SIG-M5 (cell line): Measurements from ENCODE around the gene KLK15.

ENCODE experiments used
- DNase-seq: peaks from one replicate; lab custom pipeline; 2025; lab: John Stamatoyannopoulos, UW

KLK15 gene

DNA sequence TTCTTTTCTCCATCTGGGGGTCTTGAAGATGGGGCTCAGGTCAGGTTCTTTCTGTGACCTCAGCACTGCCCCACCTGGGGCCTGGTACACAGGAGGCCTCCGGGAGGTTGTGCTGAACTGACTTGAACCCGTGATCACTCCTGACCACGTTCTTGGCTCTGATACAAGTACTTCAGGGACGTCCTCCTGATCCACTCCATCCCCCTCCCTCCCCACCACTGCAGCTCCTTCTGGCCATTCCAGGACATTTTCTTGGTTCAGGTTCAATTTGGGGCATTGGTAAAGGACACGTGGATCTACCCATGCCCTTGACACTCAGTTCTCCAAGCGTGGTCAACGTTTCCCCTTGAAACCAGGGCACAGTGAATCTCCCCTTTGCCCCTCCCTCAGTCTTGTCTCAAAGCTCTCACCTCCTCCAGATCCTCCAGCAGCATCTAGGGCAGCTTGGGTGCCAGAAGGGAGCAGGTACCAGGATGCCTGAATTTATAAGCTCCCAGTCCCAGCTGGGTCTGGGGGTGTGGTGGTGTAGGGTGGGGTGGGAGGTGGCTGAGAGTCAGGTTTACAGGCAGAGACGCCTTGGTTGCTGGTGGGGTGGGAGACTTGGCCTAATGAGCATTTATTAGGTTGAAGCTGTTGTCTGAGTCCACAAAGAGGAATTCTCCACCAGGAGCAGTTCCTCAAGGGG, at the start of gene KLK15:
KLK15 (minus strand) TSS at position 458 of the 685 bp plus-strand sequence. CDS start 2,082 bp downstream, outside the sequence.
- DNase-seq: no peak

GRCh38 chr19:50882188-50882587, 48.8 kb upstream of the KLK15 start:
- no peak for DNase-seq

DNA sequence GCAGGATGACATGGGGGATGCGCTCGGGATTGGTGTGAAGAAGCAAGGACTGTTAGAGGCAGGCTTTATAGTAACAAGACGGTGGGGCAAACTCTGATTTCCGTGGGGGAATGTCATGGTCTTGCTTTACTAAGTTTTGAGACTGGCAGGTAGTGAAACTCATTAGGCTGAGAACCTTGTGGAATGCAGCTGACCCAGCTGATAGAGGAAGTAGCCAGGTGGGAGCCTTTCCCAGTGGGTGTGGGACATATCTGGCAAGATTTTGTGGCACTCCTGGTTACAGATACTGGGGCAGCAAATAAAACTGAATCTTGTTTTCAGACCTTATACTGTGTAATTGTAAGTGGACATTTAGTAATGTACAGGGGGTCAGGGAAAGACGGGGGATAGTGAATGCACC, 46.9 kb upstream of the KLK15 start:
- DNase-seq: no peak

- DNase-seq: no peak
Measured at GRCh38 chr19:50878851-50879250, 45.5 kb upstream of the KLK15 start.

DNA sequence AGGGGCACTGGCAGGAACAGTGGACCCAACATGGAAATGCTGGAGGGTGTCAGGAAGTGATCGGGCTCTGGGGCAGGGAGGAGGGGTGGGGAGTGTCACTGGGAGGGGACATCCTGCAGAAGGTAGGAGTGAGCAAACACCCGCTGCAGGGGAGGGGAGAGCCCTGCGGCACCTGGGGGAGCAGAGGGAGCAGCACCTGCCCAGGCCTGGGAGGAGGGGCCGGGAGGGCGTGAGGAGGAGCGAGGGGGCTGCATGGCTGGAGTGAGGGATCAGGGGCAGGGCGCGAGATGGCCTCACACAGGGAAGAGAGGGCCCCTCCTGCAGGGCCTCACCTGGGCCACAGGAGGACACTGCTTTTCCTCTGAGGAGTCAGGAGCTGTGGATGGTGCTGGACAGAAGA, 44.0 kb upstream of the KLK15 start:
- no peak for DNase-seq

DNA sequence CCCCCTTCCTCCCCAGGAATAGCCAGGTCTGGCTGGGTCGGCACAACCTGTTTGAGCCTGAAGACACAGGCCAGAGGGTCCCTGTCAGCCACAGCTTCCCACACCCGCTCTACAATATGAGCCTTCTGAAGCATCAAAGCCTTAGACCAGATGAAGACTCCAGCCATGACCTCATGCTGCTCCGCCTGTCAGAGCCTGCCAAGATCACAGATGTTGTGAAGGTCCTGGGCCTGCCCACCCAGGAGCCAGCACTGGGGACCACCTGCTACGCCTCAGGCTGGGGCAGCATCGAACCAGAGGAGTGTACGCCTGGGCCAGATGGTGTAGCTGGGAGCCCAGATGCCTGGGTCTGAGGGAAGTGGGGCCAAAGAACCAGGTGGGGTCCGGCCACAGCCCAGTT, 43.1 kb upstream of the KLK15 start:
- no peak for DNase-seq

- no peak for DNase-seq
Measured at GRCh38 chr19:50875795-50876422, 42.5 kb upstream of the KLK15 start.

DNA sequence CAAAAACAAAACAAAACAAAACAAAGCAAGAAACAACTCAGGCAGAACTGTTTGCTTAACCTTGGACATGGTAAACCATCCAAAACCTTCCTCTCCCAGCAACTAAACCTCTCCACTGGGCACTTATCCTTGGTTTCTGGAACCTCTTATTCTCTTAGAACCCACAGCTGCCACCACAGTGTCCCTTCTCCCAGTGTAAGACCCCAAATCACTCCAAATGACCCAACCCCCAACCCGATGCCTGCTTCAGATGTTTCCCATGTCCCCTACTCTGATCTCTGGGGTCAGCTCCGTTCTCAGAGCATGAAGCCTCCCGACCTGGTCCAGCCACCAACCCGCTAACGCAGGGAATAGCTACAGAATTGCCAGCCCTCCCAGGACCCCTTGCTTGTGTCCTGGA, 40.8 kb upstream of the KLK15 start:
- no peak for DNase-seq

DNA sequence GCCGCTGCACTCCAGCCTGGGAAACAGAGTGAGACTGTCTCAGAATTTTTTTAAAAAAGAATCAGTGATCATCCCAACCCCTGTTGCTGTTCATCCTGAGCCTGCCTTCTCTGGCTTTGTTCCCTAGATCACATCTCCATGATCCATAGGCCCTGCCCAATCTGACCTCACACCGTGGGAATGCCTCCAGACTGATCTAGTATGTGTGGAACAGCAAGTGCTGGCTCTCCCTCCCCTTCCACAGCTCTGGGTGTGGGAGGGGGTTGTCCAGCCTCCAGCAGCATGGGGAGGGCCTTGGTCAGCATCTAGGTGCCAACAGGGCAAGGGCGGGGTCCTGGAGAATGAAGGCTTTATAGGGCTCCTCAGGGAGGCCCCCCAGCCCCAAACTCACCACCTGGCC, 39.7 kb upstream of the KLK15 start, which contains the start of gene KLK2:
KLK2 (plus strand) TSS at position 384 of the 400 bp plus-strand sequence. CDS start 35 bp downstream, outside the sequence.
- DNase-seq: no peak

GRCh38 chr19:50870417-50871089, 37.2 kb upstream of the KLK15 start:
- no peak for DNase-seq

GRCh38 chr19:50869479-50869878, 36.1 kb upstream of the KLK15 start:
- DNase-seq: no peak

GRCh38 chr19:50861496-50862286, 28.3 kb upstream of the KLK15 start:
- no peak for DNase-seq

GRCh38 chr19:50861010-50861409, 27.6 kb upstream of the KLK15 start:
- no peak for DNase-seq

- no peak for DNase-seq
Measured at GRCh38 chr19:50859849-50860248, 26.5 kb upstream of the KLK15 start.

GRCh38 chr19:50858886-50859285, 25.5 kb upstream of the KLK15 start:
- DNase-seq: no peak

DNA sequence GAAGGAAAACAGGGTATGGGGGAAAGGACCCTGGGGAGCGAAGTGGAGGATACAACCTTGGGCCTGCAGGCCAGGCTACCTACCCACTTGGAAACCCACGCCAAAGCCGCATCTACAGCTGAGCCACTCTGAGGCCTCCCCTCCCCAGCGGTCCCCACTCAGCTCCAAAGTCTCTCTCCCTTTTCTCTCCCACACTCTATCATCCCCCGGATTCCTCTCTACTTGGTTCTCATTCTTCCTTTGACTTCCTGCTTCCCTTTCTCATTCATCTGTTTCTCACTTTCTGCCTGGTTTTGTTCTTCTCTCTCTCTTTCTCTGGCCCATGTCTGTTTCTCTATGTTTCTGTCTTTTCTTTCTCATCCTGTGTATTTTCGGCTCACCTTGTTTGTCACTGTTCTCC, 24.0 kb upstream of the KLK15 start:
- no peak for DNase-seq

- DNase-seq: no peak
Measured at GRCh38 chr19:50854636-50855410, 21.4 kb upstream of the KLK15 start, which contains the start of gene KLK3. Gene KLK3, plus strand, starts transcription at chr19:50854915. Its CDS starts 41 bp downstream, at chr19:50854956.

- DNase-seq: no peak
Measured at GRCh38 chr19:50851620-50852019, 18.2 kb upstream of the KLK15 start.

- no peak for DNase-seq
Measured at GRCh38 chr19:50850738-50851137, 17.4 kb upstream of the KLK15 start.

- DNase-seq: no peak
Measured at GRCh38 chr19:50844296-50844935, 11.0 kb upstream of the KLK15 start.

- no peak for DNase-seq
Measured at GRCh38 chr19:50843701-50844221, 10.4 kb upstream of the KLK15 start.
